ENCODE results near the gene PODNL1.
"Not testable (repeated sequence)": the region's sequence is repeated elsewhere in the genome, so short reads cannot be mapped to it uniquely, and the experiment has no call there.

PODNL1 gene

DNA sequence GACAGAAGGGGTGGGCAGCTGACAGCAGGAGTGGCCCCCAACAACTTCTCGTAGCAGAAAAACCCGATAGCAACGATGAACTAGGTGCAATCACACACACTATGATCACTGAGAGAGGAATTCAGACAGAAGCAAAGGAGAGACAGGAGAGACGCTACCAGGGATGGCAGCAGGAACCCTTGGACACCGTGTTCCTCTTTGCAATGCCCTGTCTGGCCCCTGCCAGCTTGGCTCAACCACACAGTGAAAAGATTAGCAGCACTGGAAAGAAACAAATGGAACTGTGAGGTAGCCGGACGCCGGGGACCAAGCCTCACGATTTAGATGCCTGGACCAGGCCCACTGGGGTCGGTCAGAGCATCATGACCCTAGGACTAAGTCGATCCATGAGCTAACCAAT lies 37.7 kb upstream of the PODNL1 start:
- DNase-seq (ENCODE audit: low read depth), result no peak
- TF ChIP-seq, protein P1, sequence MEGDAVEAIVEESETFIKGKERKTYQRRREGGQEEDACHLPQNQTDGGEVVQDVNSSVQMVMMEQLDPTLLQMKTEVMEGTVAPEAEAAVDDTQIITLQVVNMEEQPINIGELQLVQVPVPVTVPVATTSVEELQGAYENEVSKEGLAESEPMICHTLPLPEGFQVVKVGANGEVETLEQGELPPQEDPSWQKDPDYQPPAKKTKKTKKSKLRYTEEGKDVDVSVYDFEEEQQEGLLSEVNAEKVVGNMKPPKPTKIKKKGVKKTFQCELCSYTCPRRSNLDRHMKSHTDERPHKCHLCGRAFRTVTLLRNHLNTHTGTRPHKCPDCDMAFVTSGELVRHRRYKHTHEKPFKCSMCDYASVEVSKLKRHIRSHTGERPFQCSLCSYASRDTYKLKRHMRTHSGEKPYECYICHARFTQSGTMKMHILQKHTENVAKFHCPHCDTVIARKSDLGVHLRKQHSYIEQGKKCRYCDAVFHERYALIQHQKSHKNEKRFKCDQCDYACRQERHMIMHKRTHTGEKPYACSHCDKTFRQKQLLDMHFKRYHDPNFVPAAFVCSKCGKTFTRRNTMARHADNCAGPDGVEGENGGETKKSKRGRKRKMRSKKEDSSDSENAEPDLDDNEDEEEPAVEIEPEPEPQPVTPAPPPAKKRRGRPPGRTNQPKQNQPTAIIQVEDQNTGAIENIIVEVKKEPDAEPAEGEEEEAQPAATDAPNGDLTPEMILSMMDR (IDR thresholded peaks at IDR 0.05; ENCODE audit: control insufficient read depth, insufficient read depth, low read depth, low read length, missing control alignments), result no peak
- H3K4me3 ChIP-seq (ENCODE audit: control insufficient read depth, low read depth, low read length), result no peak overlapping the region

GRCh38 chr19:13974073-13974472 lies 35.9 kb upstream of the PODNL1 start:
- no peak overlapping the region for H3K4me3 ChIP-seq (ENCODE audit: control insufficient read depth, low read depth, low read length)
- no peak for DNase-seq (ENCODE audit: low read depth)
- TF ChIP-seq, protein P1 (IDR thresholded peaks at IDR 0.05; ENCODE audit: control insufficient read depth, insufficient read depth, low read depth, low read length, missing control alignments), result no peak

DNA sequence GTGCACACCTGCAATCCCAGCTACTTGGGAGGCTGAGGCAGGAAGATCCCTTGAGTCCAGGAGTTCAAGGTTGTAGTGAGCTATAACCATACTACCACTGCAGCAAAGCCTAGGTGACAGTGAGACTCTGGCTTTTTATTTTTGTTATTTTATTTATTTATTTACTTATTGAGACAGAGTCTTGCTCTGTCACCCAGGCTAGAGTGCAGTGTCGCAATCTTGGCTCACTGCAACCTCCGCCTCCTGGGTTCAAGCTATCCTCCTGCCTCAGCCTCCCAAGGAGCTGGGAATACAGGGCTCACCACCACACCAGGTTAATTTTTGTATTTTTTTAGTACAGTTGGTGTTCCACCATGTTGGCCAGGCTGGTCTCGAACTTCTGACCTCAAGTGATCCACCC lies 35.3 kb upstream of the PODNL1 start:
- DNase-seq (ENCODE audit: low read depth); H3K4me3 ChIP-seq (ENCODE audit: control insufficient read depth, low read depth, low read length): not testable (repeated sequence)

DNA sequence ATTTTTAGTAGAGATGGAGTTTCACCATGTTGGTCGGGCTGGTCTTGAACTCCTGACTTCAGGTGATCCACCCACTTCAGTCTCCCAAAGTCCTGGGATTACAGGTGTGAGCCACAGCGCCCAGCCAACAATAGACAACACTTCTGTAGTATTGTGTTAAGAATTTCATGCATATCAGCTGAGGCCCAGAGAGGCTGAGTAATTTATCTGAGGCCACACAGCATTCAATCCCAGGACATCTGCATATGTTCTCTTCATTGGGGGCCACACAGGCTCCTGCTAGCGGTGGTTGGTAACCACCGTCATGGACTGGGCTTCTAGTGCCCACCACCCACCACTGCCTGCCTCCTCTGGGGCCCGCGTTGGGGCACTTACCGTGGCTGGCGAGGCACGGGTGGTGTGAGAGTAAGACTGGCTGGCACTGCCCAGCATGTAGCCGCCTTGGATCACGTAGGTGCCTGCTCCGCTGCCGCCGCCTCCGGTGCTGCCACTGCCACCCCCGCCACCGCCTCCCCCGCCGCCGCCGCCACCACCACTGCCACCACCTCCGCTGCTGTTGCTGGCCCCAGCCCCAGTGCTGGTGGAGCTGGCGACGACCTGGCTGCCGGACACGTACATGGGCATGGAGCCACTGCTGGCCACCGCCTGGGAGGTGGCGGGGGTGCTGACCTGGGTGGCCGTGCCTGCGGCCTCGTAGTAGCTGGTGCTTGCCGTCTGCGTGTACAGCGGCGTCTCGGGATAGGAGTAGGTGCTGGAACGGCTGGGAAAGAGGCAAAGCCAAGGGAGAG lies 34.3 kb upstream of the PODNL1 start:
- TF ChIP-seq, protein P1 (IDR thresholded peaks at IDR 0.05; ENCODE audit: control insufficient read depth, insufficient read depth, low read depth, low read length, missing control alignments), result no peak
- DNase-seq (ENCODE audit: low read depth), result no peak
- no peak overlapping the region for H3K4me3 ChIP-seq (ENCODE audit: control insufficient read depth, low read depth, low read length)

DNA sequence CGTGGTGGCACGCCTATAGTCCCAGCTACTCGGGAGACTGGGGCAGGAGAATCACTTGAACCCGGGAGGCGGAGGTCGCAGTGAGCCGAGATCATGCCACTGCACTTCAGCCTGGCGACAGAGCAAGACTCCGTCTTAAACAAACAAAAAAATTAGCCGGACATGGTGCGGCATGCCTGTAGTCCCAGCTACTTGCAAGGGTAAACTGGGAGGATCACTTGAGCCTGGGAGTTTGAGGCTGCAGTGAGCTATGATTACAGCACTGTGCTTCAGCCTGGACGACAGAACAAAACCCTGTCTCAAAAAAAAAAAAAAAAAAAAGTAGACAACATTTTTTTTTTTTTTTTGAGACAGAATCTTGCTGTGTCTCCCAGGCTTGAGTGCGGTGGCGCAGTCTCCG lies 33.7 kb upstream of the PODNL1 start:
- DNase-seq (ENCODE audit: low read depth); H3K4me3 ChIP-seq (ENCODE audit: control insufficient read depth, low read depth, low read length): not testable (repeated sequence)

GRCh38 chr19:13969897-13970296 lies 31.7 kb upstream of the PODNL1 start:
- no peak for DNase-seq (ENCODE audit: low read depth)
- TF ChIP-seq, protein P1 (IDR thresholded peaks at IDR 0.05; ENCODE audit: control insufficient read depth, insufficient read depth, low read depth, low read length, missing control alignments), result no peak
- H3K4me3 ChIP-seq (ENCODE audit: control insufficient read depth, low read depth, low read length), result no peak overlapping the region

GRCh38 chr19:13968999-13969398 lies 30.8 kb upstream of the PODNL1 start:
- TF ChIP-seq, protein P1 (IDR thresholded peaks at IDR 0.05; ENCODE audit: control insufficient read depth, insufficient read depth, low read depth, low read length, missing control alignments), result no peak
- H3K4me3 ChIP-seq (ENCODE audit: control insufficient read depth, low read depth, low read length), result no peak overlapping the region
- DNase-seq (ENCODE audit: low read depth), result no peak

All from AG09309 (cell line).